ENCODE measurements around the gene MAD2L1BP. TPM values are rescaled to one million over a fixed set of nuclear protein-coding genes. Genes with fewer than 3 reads are reported as not detected.
A peak's percentile ranks its signal among the peaks of the same experiment; 100 is the strongest.
"Not testable (repeated sequence)": the region's sequence is repeated elsewhere in the genome, so short reads cannot be mapped to it uniquely, and the experiment has no call there.

MAD2L1BP gene
- 10 to 100 TPM; 44.2 to 44.6 TPM for total RNA-seq

GRCh38 chr6:43635387-43636307 is at the start of gene MAD2L1BP:
Gene MAD2L1BP (plus strand): TSS chr6:43635840. CDS start chr6:43635876, 36 bp downstream.
- peaks cover 48% of the 10 kb centered on the region for H3K4me1 Mint-ChIP-seq (ENCODE audit: low read depth)
- peak within 1 kb of the TSS; percentile 93 for H3K27ac Mint-ChIP-seq
- ChIA-PET POLR2A (interaction anchor here (0.6 to 1.4 kb wide), 7 partner anchors 8 to 37 kb away, joined by 3 to 4 read pairs (median 3); partner anchors contain the start of gene RSPH9), CTCF (interaction anchor here (0.9 to 2.8 kb wide), 3 partner anchors 27 to 34 kb away, joined by 4 to 15 read pairs (median 5); no protein-coding TSS in a partner anchor)
- H3K9me3 Mint-ChIP-seq (ENCODE audit: insufficient read depth), result no peaks in the 10 kb centered on the region
- peaks cover 42% of the 10 kb centered on the region for H3K36me3 Mint-ChIP-seq (ENCODE audit: low read depth)
- ATAC-seq, result peak; percentile 86
- H3K4me3 Mint-ChIP-seq, result peak within 1 kb of the TSS; percentile 94
- no peaks in the 10 kb centered on the region for H3K27me3 Mint-ChIP-seq (ENCODE audit: low read depth)
- peak; percentile 90 for DNase-seq

GRCh38 chr6:43588194-43588593 is 47.4 kb upstream of the MAD2L1BP start:
- H3K36me3 Mint-ChIP-seq (ENCODE audit: low read depth), result peaks cover 67% of the 10 kb centered on the region

GRCh38 chr6:43589564-43589963 is 46.1 kb upstream of the MAD2L1BP start:
- POLR2A ChIA-PET, DNase-seq, CTCF ChIA-PET: not testable (repeated sequence)

More at GRCh38 chr6:43588194-43588593, 47.4 kb upstream of the MAD2L1BP start:
- CTCF ChIA-PET, result interaction anchor here (1.4 kb wide), 1 partner anchor 20 kb away, joined by 3 read pairs; no protein-coding TSS in a partner anchor
- DNase-seq (no peak), ATAC-seq (no peak)
- H3K27me3 Mint-ChIP-seq (ENCODE audit: low read depth), result no peaks in the 10 kb centered on the region
- H3K9me3 Mint-ChIP-seq (ENCODE audit: insufficient read depth), result no peaks in the 10 kb centered on the region
- POLR2A ChIA-PET, result no interaction called here
- peak overlapping the region; percentile 37 for H3K27ac Mint-ChIP-seq
- H3K4me3 Mint-ChIP-seq, result no peak overlapping the region
- H3K4me1 Mint-ChIP-seq (ENCODE audit: low read depth), result peaks cover 27% of the 10 kb centered on the region

GRCh38 chr6:43593938-43594337 is 41.7 kb upstream of the MAD2L1BP start:
- ChIA-PET CTCF (interaction anchor here (1.7 to 4.8 kb wide), 2 partner anchors 9 to 15 kb away, joined by 4 to 27 read pairs; no protein-coding TSS in a partner anchor), POLR2A (no interaction called here)
- Mint-ChIP-seq H3K4me1 (ENCODE audit: low read depth) (no peaks in the 10 kb centered on the region), H3K9me3 (ENCODE audit: insufficient read depth) (no peaks in the 10 kb centered on the region), H3K27me3 (ENCODE audit: low read depth) (no peaks in the 10 kb centered on the region), H3K36me3 (ENCODE audit: low read depth) (peaks cover 46% of the 10 kb centered on the region), H3K27ac (no peak overlapping the region), H3K4me3 (no peak overlapping the region)
- ATAC-seq, result no peak
- DNase-seq, result no peak

More at GRCh38 chr6:43589564-43589963, 46.1 kb upstream of the MAD2L1BP start:
- not testable (repeated sequence) for H3K27me3 Mint-ChIP-seq (ENCODE audit: low read depth); H3K27ac Mint-ChIP-seq; H3K9me3 Mint-ChIP-seq (ENCODE audit: insufficient read depth); H3K4me3 Mint-ChIP-seq; ATAC-seq
- peaks cover 13% of the 10 kb centered on the region for H3K4me1 Mint-ChIP-seq (ENCODE audit: low read depth)
- peaks cover 58% of the 10 kb centered on the region for H3K36me3 Mint-ChIP-seq (ENCODE audit: low read depth)

GRCh38 chr6:43600595-43600994 is 35.0 kb upstream of the MAD2L1BP start:
- Mint-ChIP-seq H3K36me3 (ENCODE audit: low read depth) (peaks cover 62% of the 10 kb centered on the region), H3K4me3 (no peak overlapping the region), H3K9me3 (ENCODE audit: insufficient read depth) (no peaks in the 10 kb centered on the region), H3K4me1 (ENCODE audit: low read depth) (no peaks in the 10 kb centered on the region), H3K27ac (no peak overlapping the region), H3K27me3 (ENCODE audit: low read depth) (no peaks in the 10 kb centered on the region)
- ChIA-PET CTCF (interaction anchor here (0.7 to 4.7 kb wide), 2 partner anchors 8 to 17 kb away, joined by 3 to 27 read pairs; no protein-coding TSS in a partner anchor), POLR2A (no interaction called here)
- ATAC-seq (no peak), DNase-seq (no peak)

- no peak overlapping the region for H3K27ac Mint-ChIP-seq
- H3K27me3 Mint-ChIP-seq (ENCODE audit: low read depth), result no peaks in the 10 kb centered on the region
- ChIA-PET POLR2A (no interaction called here), CTCF (no interaction called here)
- H3K36me3 Mint-ChIP-seq (ENCODE audit: low read depth), result peaks cover 69% of the 10 kb centered on the region
- H3K9me3 Mint-ChIP-seq (ENCODE audit: insufficient read depth), result no peaks in the 10 kb centered on the region
- peaks cover 3% of the 10 kb centered on the region for H3K4me1 Mint-ChIP-seq (ENCODE audit: low read depth)
- DNase-seq, result no peak
- ATAC-seq, result no peak
- H3K4me3 Mint-ChIP-seq, result no peak overlapping the region
These were observed 31.5 kb upstream of the MAD2L1BP start for GRCh38 chr6:43604174-43604573.

- Mint-ChIP-seq H3K4me3 (no peak overlapping the region), H3K27me3 (ENCODE audit: low read depth) (no peaks in the 10 kb centered on the region), H3K4me1 (ENCODE audit: low read depth) (peaks cover 3% of the 10 kb centered on the region), H3K9me3 (ENCODE audit: insufficient read depth) (no peaks in the 10 kb centered on the region), H3K27ac (no peak overlapping the region), H3K36me3 (ENCODE audit: low read depth) (peaks cover 68% of the 10 kb centered on the region)
- no peak for DNase-seq
- no peak for ATAC-seq
- CTCF ChIA-PET, result interaction anchor here (1.1 to 1.3 kb wide), 2 partner anchors 42 to 62 kb away, joined by 3 to 6 read pairs; no protein-coding TSS in a partner anchor
- POLR2A ChIA-PET, result no interaction called here
These were observed 29.6 kb upstream of the MAD2L1BP start for GRCh38 chr6:43606019-43606418.

- Mint-ChIP-seq H3K27ac (no peak overlapping the region), H3K9me3 (ENCODE audit: insufficient read depth) (no peaks in the 10 kb centered on the region), H3K4me3 (no peak overlapping the region), H3K36me3 (ENCODE audit: low read depth) (peaks cover 65% of the 10 kb centered on the region), H3K27me3 (ENCODE audit: low read depth) (no peaks in the 10 kb centered on the region), H3K4me1 (ENCODE audit: low read depth) (peaks cover 3% of the 10 kb centered on the region)
- ChIA-PET POLR2A (interaction anchor here (0.6 to 0.8 kb wide), 2 partner anchors 21 to 31 kb away, joined by 3 read pairs; partner anchors contain the start of gene GTPBP2), CTCF (interaction anchor here (0.7 to 2.7 kb wide), 27 partner anchors 8 to 486 kb away, joined by 3 to 27 read pairs (median 5); partner anchors contain the start of gene GTPBP2)
- ATAC-seq, result peak; percentile 42
- DNase-seq, result peak; percentile 72
These were observed 27.3 kb upstream of the MAD2L1BP start for GRCh38 chr6:43608310-43608763.

- POLR2A ChIA-PET, result interaction anchor here (0.6 to 0.8 kb wide), 3 partner anchors 21 to 67 kb away, joined by 3 read pairs; partner anchors contain the start of gene GTPBP2
- peaks cover 65% of the 10 kb centered on the region for H3K36me3 Mint-ChIP-seq (ENCODE audit: low read depth)
- CTCF ChIA-PET, result interaction anchor here (1.0 to 2.7 kb wide), 20 partner anchors 9 to 470 kb away, joined by 3 to 27 read pairs (median 5); partner anchors contain the start of gene GTPBP2
These were observed 26.8 kb upstream of the MAD2L1BP start for GRCh38 chr6:43608807-43609206.

GRCh38 chr6:43609402-43609801 is 26.2 kb upstream of the MAD2L1BP start:
- DNase-seq, result no peak
- H3K4me1 Mint-ChIP-seq (ENCODE audit: low read depth), result peaks cover 3% of the 10 kb centered on the region
- ChIA-PET CTCF (interaction anchor here (1.0 to 2.7 kb wide), 11 partner anchors 9 to 470 kb away, joined by 4 to 27 read pairs (median 9); partner anchors contain the start of gene GTPBP2), POLR2A (interaction anchor here (0.6 kb wide), 1 partner anchor 68 kb away, joined by 3 read pairs; no protein-coding TSS in a partner anchor)
- no peaks in the 10 kb centered on the region for H3K9me3 Mint-ChIP-seq (ENCODE audit: insufficient read depth)
- no peaks in the 10 kb centered on the region for H3K27me3 Mint-ChIP-seq (ENCODE audit: low read depth)
- no peak for ATAC-seq
- no peak overlapping the region for H3K27ac Mint-ChIP-seq
- H3K4me3 Mint-ChIP-seq, result no peak overlapping the region
- H3K36me3 Mint-ChIP-seq (ENCODE audit: low read depth), result peaks cover 66% of the 10 kb centered on the region

More at GRCh38 chr6:43608807-43609206, 26.8 kb upstream of the MAD2L1BP start:
- no peaks in the 10 kb centered on the region for H3K27me3 Mint-ChIP-seq (ENCODE audit: low read depth)
- H3K9me3 Mint-ChIP-seq (ENCODE audit: insufficient read depth), result no peaks in the 10 kb centered on the region
- no peak for DNase-seq
- no peak overlapping the region for H3K4me3 Mint-ChIP-seq
- no peak for ATAC-seq
- H3K4me1 Mint-ChIP-seq (ENCODE audit: low read depth), result peaks cover 3% of the 10 kb centered on the region
- no peak overlapping the region for H3K27ac Mint-ChIP-seq

GRCh38 chr6:43610431-43610830 is 25.2 kb upstream of the MAD2L1BP start:
- Mint-ChIP-seq H3K36me3 (ENCODE audit: low read depth) (peaks cover 66% of the 10 kb centered on the region), H3K9me3 (ENCODE audit: insufficient read depth) (no peaks in the 10 kb centered on the region), H3K4me3 (no peak overlapping the region), H3K27me3 (ENCODE audit: low read depth) (no peaks in the 10 kb centered on the region), H3K4me1 (ENCODE audit: low read depth) (peaks cover 3% of the 10 kb centered on the region), H3K27ac (no peak overlapping the region)
- DNase-seq (no peak), ATAC-seq (no peak)
- ChIA-PET CTCF (interaction anchor here (0.9 to 1.4 kb wide), 3 partner anchors 57 to 468 kb away, joined by 3 read pairs; no protein-coding TSS in a partner anchor), POLR2A (interaction anchor here (0.8 kb wide), 1 partner anchor 10 kb away, joined by 3 read pairs; no protein-coding TSS in a partner anchor)
